Lower leg skin (tissue), 4 donors: ENCODE results near the gene PCDH15. TPM values are rescaled to one million over a fixed set of nuclear protein-coding genes. Genes with fewer than 3 reads are reported as not detected.

Experiments used
- DNase-seq, 2 donors: peaks; one replicate each; pipeline ENCODE4 v3.0.0-alpha.2; 2019; ENCODE audit warnings: low spot score in 2 of 2
- H3K4me3 ChIP-seq: fragments of 200-600 bp; sonication (generic); 2 replicates; pipeline ENCODE4 v1.5.1; 2017; ENCODE audit warnings: mild to moderate bottlenecking, low read depth; ENCODE audit not compliant: poor library complexity, severe bottlenecking
- CTCF ChIP-seq, 3 donors: fragments of 450-650 bp; IDR thresholded peaks; one replicate each; pipeline ENCODE4 v1.5.1; 2016; ENCODE audit warnings: antibody characterized with exemption in 3 of 3, mild to moderate bottlenecking in 3 of 3, moderate library complexity in 2 of 3
- POLR2A ChIP-seq, 2 donors: fragments of 450-650 bp; IDR thresholded peaks; one replicate each; pipeline ENCODE4 v1.6.1; 2016 to 2017; ENCODE audit warnings: antibody characterized with exemption in 2 of 2, mild to moderate bottlenecking in 1 of 2, moderate library complexity in 1 of 2
- WGBS, 2 donors: methylation state at CpG; one replicate each; pipeline ENCODE4 v1.1.5; 2018; 5-methylcytosine and 5-hydroxymethylcytosine counted together
- intact Hi-C: fragments of 100-400 bp; cut with DNase I; formaldehyde crosslinking; loops from one replicate; pipeline ENCODE4 v1.15.0; 2023; ENCODE audit warnings: low total_unique reads
- total RNA-seq, 4 donors: library from RNA; depleted of rRNA; stranded (reverse); fragments of >200 nt; gene quantifications; one replicate each; pipeline ENCODE4 v1.1.0, GENCODE V29; 2016

Gene PCDH15
- total RNA-seq, 4 donors from 2014 or later = not detected

GRCh38 chr10:54372179-54372578, 428.9 kb downstream of the PCDH15 start:
- DNase-seq = no peak
- no peak overlapping the region for H3K4me3 ChIP-seq
- intact Hi-C loops = no loop called here
- TF ChIP-seq POLR2A (IDR thresholded peaks at IDR 0.05) = no peak
- TF ChIP-seq CTCF (IDR thresholded peaks at IDR 0.05) = no peak
- 32 to 39% methylated on average over 1 of the region's 1 CpG for WGBS, 2 donors

GRCh38 chr10:54368984-54369383, 432.0 kb downstream of the PCDH15 start:
- 80 to 86% methylated on average over 3 of the region's 3 CpGs for WGBS, 2 donors
- intact Hi-C loops = no loop called here

GRCh38 chr10:54363390-54363789, 437.6 kb downstream of the PCDH15 start:
- 46 to 59% methylated on average over 1 of the region's 1 CpG for WGBS, 2 donors
- no peak overlapping the region for H3K4me3 ChIP-seq
- intact Hi-C loops = no loop called here
- no peak for DNase-seq
- TF ChIP-seq CTCF (IDR thresholded peaks at IDR 0.05) (no peak), POLR2A (IDR thresholded peaks at IDR 0.05) (no peak)

More at GRCh38 chr10:54368984-54369383, 432.0 kb downstream of the PCDH15 start:
- no peak overlapping the region for H3K4me3 ChIP-seq
- DNase-seq = no peak
- TF ChIP-seq CTCF (IDR thresholded peaks at IDR 0.05) = no peak
- no peak for TF ChIP-seq POLR2A (IDR thresholded peaks at IDR 0.05)

GRCh38 chr10:54342058-54342457, 459.0 kb downstream of the PCDH15 start:
- H3K4me3 ChIP-seq = no peak overlapping the region
- intact Hi-C loops = no loop called here
- no peak for DNase-seq
- TF ChIP-seq CTCF (IDR thresholded peaks at IDR 0.05) (no peak), POLR2A (IDR thresholded peaks at IDR 0.05) (no peak)
- 17 to 46% methylated on average over 2 of the region's 2 CpGs for WGBS, 2 donors

GRCh38 chr10:54335296-54335695, 465.7 kb downstream of the PCDH15 start:
- 59 to 68% methylated on average over 2 of the region's 2 CpGs for WGBS, 2 donors
- intact Hi-C loops = no loop called here
- DNase-seq = no peak
- H3K4me3 ChIP-seq = no peak overlapping the region
- TF ChIP-seq POLR2A (IDR thresholded peaks at IDR 0.05) (no peak), CTCF (IDR thresholded peaks at IDR 0.05) (no peak)

GRCh38 chr10:54319341-54319740, 481.7 kb downstream of the PCDH15 start:
- intact Hi-C loops = no loop called here
- TF ChIP-seq POLR2A (IDR thresholded peaks at IDR 0.05) (no peak), CTCF (IDR thresholded peaks at IDR 0.05) (no peak)
- 55 to 67% methylated on average over 2 of the region's 2 CpGs for WGBS, 2 donors
- DNase-seq = no peak
- H3K4me3 ChIP-seq = no peak overlapping the region
